Activated B cell treated with CpG ODN at 0.5 μM for 24 hours (primary cell): Measurements from ENCODE around the gene MEIS2. TPM values are rescaled to one million over a fixed set of nuclear protein-coding genes. Genes with fewer than 3 reads are reported as not detected.

Source experiments
- ATAC-seq: fragments of 200-7000 bp; cut with Tn5 transposase; one replicate; pipeline ENCODE4 v1.10.0; 2021; ENCODE audit warnings: low read depth, mild to moderate bottlenecking, moderate library complexity
- CTCF ChIA-PET: fragments of 350-600 bp; sonication (Branson Sonifier 250); formaldehyde crosslinking; loops from one replicate; lab custom pipeline; 2021; ENCODE audit warnings: antibody characterized with exemption; lab: Charles Lee
- POLR2A ChIA-PET: fragments of 350-600 bp; sonication (Branson Sonifier 250); formaldehyde crosslinking; loops from one replicate; lab custom pipeline; 2021; ENCODE audit warnings: antibody characterized with exemption; lab: Charles Lee
- DNase-seq: peaks from one replicate; pipeline ENCODE4 v3.0.0; 2022
- H3K27ac Mint-ChIP-seq: one replicate; pipeline ENCODE4 v1.8.0; 2020; ENCODE audit warnings: mixed read lengths
- H3K27me3 Mint-ChIP-seq: one replicate; pipeline ENCODE4 v1.8.0; 2021; ENCODE audit warnings: mixed read lengths
- H3K36me3 Mint-ChIP-seq: one replicate; pipeline ENCODE4 v1.8.0; 2021; ENCODE audit warnings: low read depth, mixed read lengths
- H3K4me1 Mint-ChIP-seq: one replicate; pipeline ENCODE4 v1.8.0; 2021; ENCODE audit warnings: mixed read lengths
- H3K4me3 Mint-ChIP-seq: one replicate; pipeline ENCODE4 v1.8.0; 2020; ENCODE audit warnings: mild to moderate bottlenecking, mixed read lengths
- H3K9me3 Mint-ChIP-seq: one replicate; pipeline ENCODE4 v1.8.0; 2020; ENCODE audit warnings: mixed read lengths
- CTCF ChIP-seq: fragments of 200-600 bp; IDR thresholded peaks from one replicate; pipeline ENCODE4 v1.8.0; 2022; ENCODE audit warnings: antibody characterized with exemption, mild to moderate bottlenecking
- intact Hi-C: fragments of 100-400 bp; cut with micrococcal nuclease; formaldehyde crosslinking; loops from one replicate; pipeline ENCODE4 v1.15.1; 2024
- total RNA-seq: library from RNA; stranded (reverse); gene quantifications from 2 replicates; pipeline ENCODE4 v1.2.3, GENCODE V29; 2022

Gene MEIS2
- total RNA-seq, 1 donor from 2014 or later: 0.24 TPM

- Mint-ChIP-seq H3K36me3 (no peaks in the 10 kb centered on the region), H3K27me3 (peaks cover 2% of the 10 kb centered on the region), H3K4me3 (no peak overlapping the region), H3K27ac (no peak overlapping the region), H3K4me1 (no peaks in the 10 kb centered on the region), H3K9me3 (peaks cover 5% of the 10 kb centered on the region)
- POLR2A ChIA-PET: no interaction called here
- TF ChIP-seq CTCF: no peak
- ATAC-seq (no peak), DNase-seq (no peak)
- intact Hi-C loops: no loop called here
- CTCF ChIA-PET: no interaction called here
These were observed 239.6 kb downstream of the MEIS2 start for GRCh38 chr15:36860792-36861191.

- H3K9me3 Mint-ChIP-seq: peaks cover 8% of the 10 kb centered on the region
These were observed 241.9 kb downstream of the MEIS2 start for GRCh38 chr15:36858423-36858822.

GRCh38 chr15:36856339-36856973 lies 243.9 kb downstream of the MEIS2 start:
- no peak overlapping the region for H3K4me3 Mint-ChIP-seq
- H3K36me3 Mint-ChIP-seq: no peaks in the 10 kb centered on the region
- POLR2A ChIA-PET: no interaction called here
- no peaks in the 10 kb centered on the region for H3K4me1 Mint-ChIP-seq
- ATAC-seq: no peak
- DNase-seq: no peak
- H3K27me3 Mint-ChIP-seq: no peaks in the 10 kb centered on the region
- no peak overlapping the region for H3K27ac Mint-ChIP-seq
- CTCF ChIA-PET: no interaction called here
- H3K9me3 Mint-ChIP-seq: peaks cover 6% of the 10 kb centered on the region
- intact Hi-C loops: no loop called here
- no peak for TF ChIP-seq CTCF

More at GRCh38 chr15:36858423-36858822, 241.9 kb downstream of the MEIS2 start:
- no peak for DNase-seq
- POLR2A ChIA-PET: no interaction called here
- peaks cover 2% of the 10 kb centered on the region for H3K27me3 Mint-ChIP-seq
- no peak for ATAC-seq
- H3K4me3 Mint-ChIP-seq: no peak overlapping the region
- no peaks in the 10 kb centered on the region for H3K4me1 Mint-ChIP-seq
- TF ChIP-seq CTCF: no peak
- H3K27ac Mint-ChIP-seq: no peak overlapping the region
- H3K36me3 Mint-ChIP-seq: no peaks in the 10 kb centered on the region
- intact Hi-C loops: no loop called here
- CTCF ChIA-PET: no interaction called here

GRCh38 chr15:36850864-36851263 lies 249.5 kb downstream of the MEIS2 start:
- ChIA-PET POLR2A (no interaction called here), CTCF (no interaction called here)
- DNase-seq (no peak), ATAC-seq (no peak)
- H3K4me3 Mint-ChIP-seq: no peak overlapping the region
- intact Hi-C loops: no loop called here
- H3K4me1 Mint-ChIP-seq: no peaks in the 10 kb centered on the region
- no peak overlapping the region for H3K27ac Mint-ChIP-seq
- peaks cover 6% of the 10 kb centered on the region for H3K27me3 Mint-ChIP-seq
- peaks cover 6% of the 10 kb centered on the region for H3K9me3 Mint-ChIP-seq
- H3K36me3 Mint-ChIP-seq: no peaks in the 10 kb centered on the region
- no peak for TF ChIP-seq CTCF

GRCh38 chr15:36845270-36845669 lies 255.1 kb downstream of the MEIS2 start:
- CTCF ChIA-PET: no interaction called here
- TF ChIP-seq CTCF: no peak
- POLR2A ChIA-PET: no interaction called here
- ATAC-seq (no peak), DNase-seq (no peak)
- no peaks in the 10 kb centered on the region for H3K9me3 Mint-ChIP-seq
- H3K36me3 Mint-ChIP-seq: no peaks in the 10 kb centered on the region
- H3K4me3 Mint-ChIP-seq: no peak overlapping the region
- intact Hi-C loops: no loop called here
- H3K27me3 Mint-ChIP-seq: peaks cover 6% of the 10 kb centered on the region
- H3K4me1 Mint-ChIP-seq: no peaks in the 10 kb centered on the region
- no peak overlapping the region for H3K27ac Mint-ChIP-seq
